Measurements from ENCODE around the gene KCNQ5. TPM values are rescaled to one million over a fixed set of nuclear protein-coding genes. Genes with fewer than 3 reads are reported as not detected.

KCNQ5 gene
- total RNA-seq, 1 donor from 2014 or later, result 2.1 TPM

GRCh38 chr6:73236144-73236750, 614.4 kb downstream of the KCNQ5 start:
- FAIRE-seq, result no peak
- Histone ChIP-seq H3K4me3 (ENCODE audit: low read depth, low read length) (no peak overlapping the region), H3K36me3 (ENCODE audit: control insufficient read depth, insufficient read depth, low read length) (no peaks in the 10 kb centered on the region), H3K27me3 (ENCODE audit: control insufficient read depth, insufficient read depth, low read length) (no peaks in the 10 kb centered on the region)
- peak; percentile 97 for DNase-seq (ENCODE audit: low read depth)
- no peak for TF ChIP-seq CTCF (IDR thresholded peaks at IDR 0.05; ENCODE audit: insufficient read depth, low read length, severe bottlenecking)

- no peak overlapping the region for H3K4me3 ChIP-seq (ENCODE audit: low read depth, low read length)
- no peak for TF ChIP-seq CTCF (IDR thresholded peaks at IDR 0.05; ENCODE audit: insufficient read depth, low read length, severe bottlenecking)
- FAIRE-seq (no peak), DNase-seq (ENCODE audit: low read depth) (no peak)
- no peaks in the 10 kb centered on the region for H3K36me3 ChIP-seq (ENCODE audit: control insufficient read depth, insufficient read depth, low read length)
- H3K27me3 ChIP-seq (ENCODE audit: control insufficient read depth, insufficient read depth, low read length), result no peaks in the 10 kb centered on the region
Observed at GRCh38 chr6:73240730-73241129, 618.9 kb downstream of the KCNQ5 start.

GRCh38 chr6:73242001-73242400, 620.1 kb downstream of the KCNQ5 start:
- FAIRE-seq (no peak), DNase-seq (ENCODE audit: low read depth) (no peak)
- TF ChIP-seq CTCF (IDR thresholded peaks at IDR 0.05; ENCODE audit: insufficient read depth, low read length, severe bottlenecking), result no peak
- H3K27me3 ChIP-seq (ENCODE audit: control insufficient read depth, insufficient read depth, low read length), result no peaks in the 10 kb centered on the region
- no peaks in the 10 kb centered on the region for H3K36me3 ChIP-seq (ENCODE audit: control insufficient read depth, insufficient read depth, low read length)
- H3K4me3 ChIP-seq (ENCODE audit: low read depth, low read length), result no peak overlapping the region

Measured in bronchial epithelial cell (primary cell).